NCI-H345 (cell line): Measurements from ENCODE around the gene CGB7.

Experiments
- DNase-seq: peaks from one replicate; lab custom pipeline; 2025; lab: John Stamatoyannopoulos, UW

The CGB7 gene

GRCh38 chr19:49016067-49016839, 41.3 kb downstream of the CGB7 start:
- no peak for DNase-seq

GRCh38 chr19:49014870-49015255, 42.7 kb downstream of the CGB7 start:
- no peak for DNase-seq

DNA sequence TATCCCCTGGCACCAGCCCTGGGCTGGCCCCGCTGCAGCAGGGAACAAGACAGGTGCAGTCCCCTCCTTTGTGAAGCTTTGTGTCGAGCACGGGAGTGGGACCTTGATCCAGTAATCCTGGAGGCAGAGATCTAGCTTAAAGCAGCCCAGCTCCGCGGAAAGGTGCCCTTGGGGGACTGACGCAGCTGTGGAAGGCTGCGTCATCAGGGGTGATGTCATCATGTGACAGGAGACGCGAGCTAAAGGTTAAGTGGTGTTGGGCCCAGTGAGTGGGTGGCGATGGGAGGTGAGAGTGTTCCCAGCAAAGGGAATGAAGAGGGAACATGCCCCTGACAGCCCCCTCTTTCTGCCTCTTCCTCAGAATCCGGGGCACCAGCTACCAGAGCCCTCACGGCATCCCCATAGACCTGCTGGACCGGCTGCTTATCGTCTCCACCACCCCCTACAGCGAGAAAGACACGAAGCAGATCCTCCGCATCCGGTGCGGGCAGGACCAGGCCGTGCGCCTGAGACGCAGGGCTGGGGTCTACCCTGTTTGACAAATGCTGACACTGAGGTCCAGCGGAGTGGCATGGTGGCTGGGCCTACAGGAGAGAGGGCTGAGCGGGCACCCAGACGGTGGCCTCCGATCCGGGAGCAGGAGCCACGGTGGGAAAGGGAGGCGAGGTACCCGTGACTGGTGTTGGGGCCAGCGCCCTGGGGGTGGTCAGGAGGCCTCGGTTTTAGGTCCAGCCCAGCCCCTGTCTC, 43.3 kb downstream of the CGB7 start:
- no peak for DNase-seq

- no peak for DNase-seq
Measured at GRCh38 chr19:49011194-49011593, 46.4 kb downstream of the CGB7 start.

- no peak for DNase-seq
Measured at GRCh38 chr19:49010453-49010852, 47.1 kb downstream of the CGB7 start.

- no peak for DNase-seq
Measured at GRCh38 chr19:49009828-49010227, 47.7 kb downstream of the CGB7 start.

GRCh38 chr19:49006905-49007304, 50.6 kb downstream of the CGB7 start:
- no peak for DNase-seq

- no peak for DNase-seq
Measured at GRCh38 chr19:49004964-49005614, 52.5 kb downstream of the CGB7 start.
